Muscle of leg (tissue), 11 donors: ENCODE results near the gene CWC27. TPM values are rescaled to one million over a fixed set of nuclear protein-coding genes. Genes with fewer than 3 reads are reported as not detected.
A peak's percentile ranks its signal among the peaks of the same experiment; 100 is the strongest.

Source experiments
- DNase-seq: peaks from one replicate; pipeline ENCODE4 v3.0.0; 2013
- H3K27ac ChIP-seq: one replicate; pipeline ENCODE4 v1.5.1; 2013; ENCODE audit warnings: mild to moderate bottlenecking, low read length, control low read depth
- H3K27me3 ChIP-seq: one replicate; pipeline ENCODE4 v1.6.1; 2013; ENCODE audit warnings: low read length; ENCODE audit not compliant: control insufficient read depth, insufficient read depth
- H3K36me3 ChIP-seq: one replicate; pipeline ENCODE4 v1.6.1; 2013; ENCODE audit warnings: low read length; ENCODE audit not compliant: control insufficient read depth, insufficient read depth
- H3K4me1 ChIP-seq: one replicate; pipeline ENCODE4 v1.6.1; 2013; ENCODE audit warnings: low read length; ENCODE audit not compliant: control insufficient read depth, insufficient read depth
- H3K4me3 ChIP-seq: one replicate; pipeline ENCODE4 v1.5.1; 2013; ENCODE audit warnings: low read length, control low read depth
- H3K9me3 ChIP-seq: replicated peaks from 2 replicates; pipeline ENCODE4 v1.6.1; 2013; ENCODE audit warnings: low read depth, low read length; ENCODE audit not compliant: control insufficient read depth
- WGBS: methylation state at CpG from one replicate; pipeline ENCODE4 v1.1.5; 2013; ENCODE audit warnings: missing lambda C conversion rate; ENCODE audit not compliant: insufficient coverage; 5-methylcytosine and 5-hydroxymethylcytosine counted together
- polyA plus RNA-seq, 8 donors: library from polyadenylated mRNA; unstranded; fragments of 120-200 nt; gene quantifications; one replicate each; pipeline versions ENCODE4 v1.2.1 to v1.2.3, GENCODE V29; 2013; ENCODE audit warnings: inconsistent platforms in 1 of 8, low replicate concordance in 1 of 8; ENCODE audit not compliant: insufficient read length in 8 of 8, insufficient read depth in 1 of 8
- total RNA-seq: library from RNA; stranded (reverse); fragments of 120-200 nt; gene quantifications from one replicate; pipeline ENCODE4 v1.2.4, GENCODE V29; 2013

CWC27 gene
- total and polyA plus RNA-seq, 9 donors, result 14.7 to 29.3 (median 23.4) TPM

GRCh38 chr5:64784451-64785025, 15.8 kb downstream of the CWC27 start:
- Histone ChIP-seq H3K9me3 (no peaks in the 10 kb centered on the region), H3K36me3 (no peaks in the 10 kb centered on the region), H3K27me3 (no peaks in the 10 kb centered on the region), H3K4me3 (no peak overlapping the region), H3K27ac (no peak overlapping the region), H3K4me1 (no peaks in the 10 kb centered on the region)
- DNase-seq, result peak; percentile 87
- WGBS, result no CpG with 5 or more reads among the region's 3 CpGs

- no CpG with 5 or more reads among the region's 2 CpGs for WGBS
- Histone ChIP-seq H3K36me3 (no peaks in the 10 kb centered on the region), H3K4me1 (no peaks in the 10 kb centered on the region)
These were observed 17.6 kb downstream of the CWC27 start for GRCh38 chr5:64786372-64786771.

DNA sequence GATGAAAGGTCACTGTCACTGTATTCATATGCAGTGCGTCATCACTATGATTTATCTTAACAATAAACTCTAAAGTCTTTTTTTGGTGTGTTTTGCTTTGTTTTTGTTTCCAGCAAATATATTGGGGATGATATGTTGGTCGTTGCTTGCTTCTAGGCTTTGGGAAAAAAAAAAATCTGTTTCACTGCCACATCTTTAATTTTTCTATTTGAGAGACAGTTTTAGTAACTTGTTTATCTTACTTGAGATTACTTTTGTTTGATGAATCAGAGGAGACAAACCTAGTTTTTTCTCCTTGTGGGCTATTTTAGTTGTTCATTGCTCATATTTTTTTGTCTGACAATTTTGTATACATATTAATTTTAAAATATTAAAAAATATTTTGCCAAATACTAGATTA, 19.4 kb downstream of the CWC27 start:
- WGBS, result no CpG with 5 or more reads among the region's 2 CpGs
- Histone ChIP-seq H3K4me1 (no peaks in the 10 kb centered on the region), H3K27ac (no peak overlapping the region), H3K36me3 (no peaks in the 10 kb centered on the region), H3K27me3 (no peaks in the 10 kb centered on the region), H3K4me3 (no peak overlapping the region), H3K9me3 (no peaks in the 10 kb centered on the region)
- no peak for DNase-seq

More at GRCh38 chr5:64786372-64786771, 17.6 kb downstream of the CWC27 start:
- no peaks in the 10 kb centered on the region for H3K27me3 ChIP-seq
- no peak overlapping the region for H3K4me3 ChIP-seq
- H3K27ac ChIP-seq, result no peak overlapping the region
- no peaks in the 10 kb centered on the region for H3K9me3 ChIP-seq
- no peak for DNase-seq

DNA sequence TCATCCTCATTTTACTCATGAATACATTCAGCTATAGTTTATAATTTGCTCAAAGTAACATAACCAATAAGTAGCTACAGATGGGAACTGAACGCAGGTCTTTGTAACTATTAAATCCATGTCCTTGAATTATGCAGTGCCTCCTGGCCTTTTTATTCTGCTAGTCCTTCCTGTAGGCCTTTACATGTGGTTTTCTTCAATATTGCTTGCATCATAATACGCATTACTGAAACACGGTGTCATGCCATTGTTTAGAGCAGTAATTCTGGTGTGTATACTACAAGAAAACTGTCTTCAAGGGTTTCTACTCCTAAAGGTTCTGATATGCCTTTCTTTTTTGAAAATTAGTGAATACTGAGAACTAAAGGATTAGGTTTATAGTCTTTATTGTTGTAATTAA, 20.7 kb downstream of the CWC27 start:
- Histone ChIP-seq H3K4me1 (no peaks in the 10 kb centered on the region), H3K27ac (no peak overlapping the region), H3K36me3 (no peaks in the 10 kb centered on the region), H3K9me3 (no peaks in the 10 kb centered on the region), H3K4me3 (no peak overlapping the region), H3K27me3 (no peaks in the 10 kb centered on the region)
- DNase-seq, result no peak
- WGBS, result no CpG with 5 or more reads among the region's 3 CpGs

DNA sequence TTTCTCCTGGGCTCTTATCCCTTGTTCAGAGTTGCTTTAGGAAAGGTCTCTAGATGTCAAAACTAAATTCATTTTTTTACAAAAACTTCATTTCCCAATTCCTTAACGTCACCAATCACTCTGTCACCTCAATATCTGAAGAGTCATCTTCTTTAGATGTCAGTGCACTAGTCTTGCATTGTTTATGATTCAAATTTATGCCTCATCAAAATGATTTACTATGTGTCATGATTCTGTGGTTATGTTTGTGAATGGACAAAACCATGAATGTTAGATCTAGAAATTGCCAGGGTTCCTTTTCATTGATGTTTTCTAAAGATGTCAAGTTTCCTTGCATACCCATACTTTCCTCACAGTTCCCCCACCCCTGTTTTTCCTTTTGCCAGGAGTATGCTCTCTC, 21.5 kb downstream of the CWC27 start:
- no CpG with 5 or more reads among the region's 1 CpG for WGBS
- Histone ChIP-seq H3K9me3 (no peaks in the 10 kb centered on the region), H3K36me3 (no peaks in the 10 kb centered on the region), H3K4me1 (no peaks in the 10 kb centered on the region), H3K4me3 (no peak overlapping the region), H3K27me3 (no peaks in the 10 kb centered on the region), H3K27ac (no peak overlapping the region)
- DNase-seq, result no peak

- DNase-seq, result no peak
- no peak overlapping the region for H3K27ac ChIP-seq
- no peaks in the 10 kb centered on the region for H3K27me3 ChIP-seq
- H3K4me3 ChIP-seq, result no peak overlapping the region
- H3K4me1 ChIP-seq, result no peaks in the 10 kb centered on the region
- H3K36me3 ChIP-seq, result no peaks in the 10 kb centered on the region
- no peaks in the 10 kb centered on the region for H3K9me3 ChIP-seq
These were observed 23.7 kb downstream of the CWC27 start for GRCh38 chr5:64792469-64792868.

GRCh38 chr5:64794053-64794770, 25.5 kb downstream of the CWC27 start:
- no peaks in the 10 kb centered on the region for H3K36me3 ChIP-seq
- H3K9me3 ChIP-seq, result no peaks in the 10 kb centered on the region
- no peak overlapping the region for H3K4me3 ChIP-seq
- no peaks in the 10 kb centered on the region for H3K4me1 ChIP-seq
- WGBS, result no CpG with 5 or more reads among the region's 3 CpGs
- DNase-seq, result no peak
- H3K27ac ChIP-seq, result no peak overlapping the region
- no peaks in the 10 kb centered on the region for H3K27me3 ChIP-seq

DNA sequence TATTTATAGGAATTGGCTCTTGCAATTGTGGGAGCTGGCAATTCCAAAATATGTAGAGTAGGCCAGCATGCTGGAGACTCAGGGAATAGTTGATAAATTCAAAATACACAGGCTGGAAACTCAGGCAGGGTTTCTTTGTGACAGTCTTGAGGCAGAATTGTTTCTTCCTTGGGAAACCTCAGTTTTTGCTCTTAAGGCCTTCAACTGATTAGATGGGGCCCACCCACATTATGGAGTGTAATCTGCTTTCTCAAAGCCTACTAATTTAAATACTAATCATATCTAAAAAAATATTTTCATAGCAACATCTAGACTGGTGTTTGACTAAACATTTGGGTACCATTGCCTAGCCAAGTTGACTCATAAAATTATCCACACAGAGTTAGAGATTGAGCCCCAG, 27.6 kb downstream of the CWC27 start:
- Histone ChIP-seq H3K4me3 (no peak overlapping the region), H3K9me3 (no peaks in the 10 kb centered on the region), H3K27me3 (no peaks in the 10 kb centered on the region), H3K27ac (no peak overlapping the region), H3K4me1 (no peaks in the 10 kb centered on the region), H3K36me3 (no peaks in the 10 kb centered on the region)
- no peak for DNase-seq

DNA sequence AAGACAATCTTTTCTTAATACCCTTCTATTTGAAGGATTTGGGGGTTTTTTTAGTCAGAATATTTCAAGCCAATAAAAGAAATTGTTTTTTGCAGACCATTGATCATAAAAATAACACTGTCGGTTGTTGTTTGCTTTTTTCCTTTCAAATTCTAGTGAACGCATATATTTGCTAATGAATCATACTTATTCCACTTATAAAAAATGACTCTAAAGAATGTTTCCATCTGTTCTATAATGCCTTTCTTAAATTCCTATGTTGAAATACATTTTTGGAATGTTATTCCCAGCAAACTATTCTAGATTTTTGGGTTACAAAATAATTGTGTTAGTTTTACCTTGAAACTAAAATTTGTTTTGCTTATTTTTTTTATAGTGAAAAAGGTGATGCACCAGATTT, 32.2 kb downstream of the CWC27 start:
- no peak for DNase-seq

DNA sequence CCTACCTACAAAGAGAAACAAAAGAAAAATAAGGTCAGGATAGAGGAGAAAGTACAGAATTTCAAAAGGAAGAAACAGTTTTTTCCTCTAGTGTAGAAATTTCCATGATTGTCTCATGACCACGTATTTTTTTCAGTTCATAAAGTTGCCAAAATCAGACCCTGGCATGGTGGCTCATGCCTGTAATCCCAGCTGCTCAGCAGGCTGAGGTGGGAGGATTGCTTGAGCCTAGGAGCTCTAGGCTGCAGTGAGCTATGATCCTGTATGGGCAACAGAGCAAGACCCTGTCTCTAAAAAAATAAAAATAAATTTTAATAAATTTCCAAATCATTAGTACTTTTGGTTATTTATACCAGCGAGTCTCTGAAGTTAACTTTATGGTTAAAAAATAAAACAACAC, 37.8 kb downstream of the CWC27 start:
- peaks cover 5% of the 10 kb centered on the region for H3K36me3 ChIP-seq
- H3K4me3 ChIP-seq, result no peak overlapping the region
- no peak for DNase-seq
- no peaks in the 10 kb centered on the region for H3K27me3 ChIP-seq
- 71% methylated on average over 1 of the region's 2 CpGs for WGBS
- H3K27ac ChIP-seq, result no peak overlapping the region
- no peaks in the 10 kb centered on the region for H3K9me3 ChIP-seq
- H3K4me1 ChIP-seq, result no peaks in the 10 kb centered on the region

More for the DNA sequence above, 32.2 kb downstream of the CWC27 start:
- no peaks in the 10 kb centered on the region for H3K4me1 ChIP-seq
- no peak overlapping the region for H3K4me3 ChIP-seq
- no peaks in the 10 kb centered on the region for H3K9me3 ChIP-seq
- H3K27me3 ChIP-seq, result no peaks in the 10 kb centered on the region
- no CpG with 5 or more reads among the region's 2 CpGs for whole genome bisulfite sequencing
- no peak overlapping the region for H3K27ac ChIP-seq
- peaks cover 5% of the 10 kb centered on the region for H3K36me3 ChIP-seq

DNA sequence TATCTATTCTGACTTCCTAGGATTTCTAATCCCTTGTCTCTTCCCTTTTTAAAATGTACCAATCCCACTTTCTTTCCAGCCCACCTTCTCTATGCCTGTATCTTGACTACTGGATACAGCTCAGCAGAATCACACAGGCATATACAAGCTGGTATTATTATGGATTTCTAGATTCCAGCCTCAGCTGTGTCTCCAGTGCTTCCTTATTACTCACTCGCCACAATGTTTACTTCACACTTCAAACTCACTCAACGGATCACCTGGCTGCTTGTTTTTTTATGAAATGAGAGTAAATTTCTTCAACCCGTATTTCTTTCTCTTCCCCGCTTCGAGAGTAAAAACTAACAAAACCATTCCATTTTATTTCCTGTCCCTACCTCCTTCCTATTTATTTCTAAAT, 38.8 kb downstream of the CWC27 start:
- Histone ChIP-seq H3K4me1 (no peaks in the 10 kb centered on the region), H3K36me3 (peaks cover 5% of the 10 kb centered on the region), H3K27me3 (no peaks in the 10 kb centered on the region), H3K9me3 (no peaks in the 10 kb centered on the region), H3K4me3 (no peak overlapping the region), H3K27ac (no peak overlapping the region)
- no peak for DNase-seq
- WGBS, result 80% methylated on average over 1 of the region's 5 CpGs
